COLO668 (cell line): ENCODE results near the gene ASCC3.
"Not testable (repeated sequence)": the region's sequence is repeated elsewhere in the genome, so short reads cannot be mapped to it uniquely, and the experiment has no call there.

Experiments used
- DNase-seq: peaks from one replicate; lab custom pipeline; 2025; ENCODE audit not compliant: unreplicated experiment; lab: John Stamatoyannopoulos, UW

The ASCC3 gene

DNA sequence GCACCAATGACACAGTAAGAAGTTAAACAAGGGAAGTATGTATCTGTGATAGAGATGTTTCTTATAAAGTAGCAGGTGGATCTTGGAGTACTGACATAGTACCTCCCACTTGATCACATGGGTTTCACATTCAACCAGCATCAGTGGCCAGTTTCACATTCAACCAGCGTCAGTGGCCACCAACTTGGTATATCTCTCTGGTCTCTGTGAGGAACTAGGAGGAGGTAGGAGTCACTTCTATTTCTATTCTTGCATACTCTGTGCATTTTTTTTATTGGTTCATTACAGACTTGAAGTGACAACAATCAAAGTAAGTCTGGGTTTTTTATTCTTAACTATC lies 216.1 kb downstream of the ASCC3 start:
- no peak for DNase-seq

DNA sequence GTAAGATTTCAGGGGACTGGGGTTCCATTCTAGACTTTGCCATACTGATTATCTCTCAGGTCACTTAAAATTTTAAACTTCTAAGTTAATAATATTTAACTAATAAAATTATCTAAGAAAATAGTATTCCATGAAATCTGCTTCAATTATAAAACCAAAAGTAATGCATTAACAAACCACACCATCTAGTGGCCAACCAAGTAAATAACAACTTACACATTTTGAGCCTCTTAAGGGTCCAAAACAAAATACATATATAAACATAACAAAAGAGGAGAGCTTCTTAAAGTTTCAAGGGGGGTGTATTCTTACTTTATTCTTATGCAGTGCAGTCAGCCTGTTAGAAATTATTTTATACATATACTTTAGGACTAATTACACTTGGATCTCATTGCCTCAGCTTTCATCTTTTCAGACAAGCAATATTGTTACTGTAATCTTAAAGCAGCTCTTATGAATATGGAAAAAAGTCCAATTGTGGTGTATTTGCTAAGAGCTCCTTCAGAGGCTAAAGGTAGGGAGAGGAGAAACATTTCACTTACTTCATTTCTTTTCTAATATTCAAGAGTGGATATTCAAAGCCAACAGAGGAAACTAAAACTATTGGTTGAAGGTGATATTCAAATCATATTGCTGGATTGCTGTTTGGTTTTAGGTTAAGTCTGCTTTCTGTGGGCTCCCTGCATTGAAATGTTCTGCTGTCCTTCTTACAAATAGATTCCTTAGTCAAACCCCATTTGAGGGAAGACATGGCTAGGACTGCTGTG lies 216.7 kb downstream of the ASCC3 start:
- DNase-seq: no peak

DNA sequence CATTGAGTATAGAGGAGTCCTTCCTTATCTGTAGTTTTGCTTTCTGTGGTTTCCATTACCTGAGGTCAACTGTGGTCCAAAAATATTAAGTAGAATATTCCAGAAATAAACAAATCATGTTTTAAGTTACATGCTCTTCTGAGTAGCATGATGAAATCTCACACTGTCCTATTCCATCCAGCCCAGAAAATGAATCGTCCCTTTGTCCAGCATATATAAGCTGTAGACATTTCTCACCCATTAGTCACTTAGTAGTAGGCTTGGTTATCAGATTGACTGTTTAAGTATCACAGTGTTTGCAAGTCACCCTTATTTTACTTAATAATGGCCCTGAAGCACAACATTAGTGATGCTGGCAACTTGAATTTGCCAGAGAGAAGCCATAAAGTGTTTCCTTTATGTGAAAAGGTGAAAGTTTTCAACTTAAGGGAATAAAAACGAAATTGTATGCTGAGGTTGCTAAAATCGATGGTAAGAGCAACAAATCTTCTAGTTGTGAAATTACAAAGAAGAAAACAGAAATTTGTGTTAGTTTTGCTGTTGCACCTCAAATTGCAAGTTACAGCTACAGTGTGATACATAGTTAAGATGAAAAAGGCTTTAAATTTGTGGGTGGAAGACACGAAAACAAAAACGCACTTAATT lies 217.8 kb downstream of the ASCC3 start:
- no peak for DNase-seq

DNA sequence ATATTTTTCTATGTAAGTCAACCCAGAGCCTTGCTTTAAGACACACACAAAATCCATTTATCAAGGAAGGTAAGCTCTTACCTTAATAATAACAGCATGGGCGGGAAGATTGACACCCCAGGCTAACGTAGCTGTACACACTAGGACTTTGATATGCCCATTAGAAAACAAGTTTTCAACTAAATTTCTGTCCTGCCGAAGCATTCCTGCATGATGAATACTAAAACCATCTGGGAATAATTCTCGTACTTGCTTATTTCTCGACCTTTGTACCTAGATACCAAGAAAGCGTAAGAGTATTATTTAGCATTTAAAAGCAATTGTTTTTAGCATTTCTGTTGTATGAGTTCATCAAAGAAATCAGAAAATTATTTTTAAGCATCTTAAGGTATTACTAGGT lies 218.9 kb downstream of the ASCC3 start:
- no peak for DNase-seq

DNA sequence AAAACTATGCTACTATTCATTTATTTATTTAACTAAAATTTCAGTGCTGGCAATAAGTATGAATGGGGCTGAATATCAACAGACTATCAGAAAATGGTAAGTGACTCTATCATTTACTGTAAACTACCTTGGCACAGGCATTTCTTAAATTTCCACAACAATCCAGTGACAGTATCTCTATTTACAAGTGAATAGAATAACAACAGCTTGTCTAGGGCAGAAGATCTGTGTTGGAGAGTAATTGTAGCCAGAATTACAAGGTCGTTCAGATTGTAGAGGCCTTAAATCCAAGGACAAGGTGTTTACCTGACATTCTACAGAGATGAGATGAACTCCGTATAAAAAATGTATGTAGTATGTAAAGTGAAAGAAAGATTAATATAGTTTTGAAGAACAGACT lies 222.6 kb downstream of the ASCC3 start:
- DNase-seq: no peak

DNA sequence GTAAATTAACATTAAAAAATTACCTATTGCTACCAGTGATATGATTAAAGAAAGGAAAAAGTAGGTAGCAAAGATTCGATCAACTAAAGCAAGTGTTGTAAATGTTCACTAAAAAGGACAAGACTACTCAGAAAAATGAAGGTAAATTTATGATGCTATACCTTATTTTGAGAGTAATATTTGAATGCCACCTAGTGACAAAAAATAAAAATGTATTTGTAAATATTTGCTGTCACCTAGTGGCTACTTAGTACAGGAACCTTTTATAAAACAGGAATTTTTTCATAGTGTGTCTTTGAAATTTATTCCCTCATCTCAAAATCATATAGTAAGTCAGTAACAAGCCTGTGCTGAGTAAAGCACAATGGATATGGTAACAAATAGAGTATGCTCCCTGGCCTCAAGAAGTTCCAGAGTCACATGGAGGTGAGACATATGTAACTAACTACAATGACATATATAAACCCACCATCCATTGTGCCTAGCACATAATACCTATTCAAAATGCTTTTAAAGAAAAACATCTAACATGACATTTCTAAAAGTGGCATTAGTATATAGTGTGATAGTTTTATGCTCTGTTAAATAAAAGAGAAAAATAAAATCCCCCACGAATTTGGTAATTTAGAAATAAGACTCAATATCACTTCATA lies 223.3 kb downstream of the ASCC3 start:
- DNase-seq: no peak

DNA sequence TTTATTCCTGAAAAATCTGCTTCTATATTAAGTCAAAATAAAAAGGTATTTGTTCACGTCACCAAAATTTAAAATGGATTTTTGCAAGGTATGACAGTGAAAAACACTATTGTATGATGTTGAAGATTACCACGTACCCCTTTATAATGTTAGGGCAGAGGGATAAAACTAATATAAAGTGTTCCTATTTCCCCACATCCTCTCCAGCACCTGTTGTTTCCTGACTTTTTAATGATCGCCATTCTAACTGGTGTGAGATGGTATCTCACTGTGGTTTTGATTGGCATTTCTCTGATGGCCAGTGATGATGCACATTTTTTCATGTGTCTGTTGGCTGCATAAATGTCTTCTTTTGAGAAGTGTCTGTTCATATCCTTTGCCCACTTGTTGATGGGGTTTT lies 240.0 kb downstream of the ASCC3 start:
- DNase-seq: not testable (repeated sequence)

DNA sequence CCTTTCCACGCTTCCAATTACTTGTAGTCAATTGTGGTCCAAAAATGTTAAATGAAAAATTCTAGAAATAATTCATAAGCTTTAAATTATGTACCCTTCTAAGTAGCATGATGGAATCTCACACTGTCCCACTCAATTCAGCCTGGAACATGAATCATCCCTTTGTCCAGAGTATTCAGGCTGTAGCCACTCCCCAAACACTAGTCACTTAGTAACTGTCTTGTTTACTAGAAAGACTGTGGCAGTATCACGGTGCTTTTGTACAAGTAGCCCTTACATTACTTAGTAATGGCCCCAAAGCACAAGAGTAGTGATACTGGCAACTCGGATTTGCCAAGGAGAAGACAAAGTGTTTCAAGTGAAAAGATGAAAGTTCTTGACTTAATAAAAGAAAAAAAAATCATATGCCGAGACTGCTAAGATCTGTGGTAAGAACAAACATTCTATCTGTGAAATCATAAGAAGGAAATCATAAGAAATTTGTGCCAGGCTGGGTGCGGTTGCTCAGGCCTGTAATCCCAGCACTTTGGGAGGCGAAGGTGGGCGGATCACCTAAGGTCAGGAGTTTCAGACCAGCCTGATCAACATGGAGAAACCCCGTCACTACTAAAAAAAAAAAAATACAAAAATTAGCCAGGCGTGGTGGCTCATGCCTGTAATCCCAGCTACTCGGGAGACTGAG lies 247.9 kb downstream of the ASCC3 start:
- no peak for DNase-seq

DNA sequence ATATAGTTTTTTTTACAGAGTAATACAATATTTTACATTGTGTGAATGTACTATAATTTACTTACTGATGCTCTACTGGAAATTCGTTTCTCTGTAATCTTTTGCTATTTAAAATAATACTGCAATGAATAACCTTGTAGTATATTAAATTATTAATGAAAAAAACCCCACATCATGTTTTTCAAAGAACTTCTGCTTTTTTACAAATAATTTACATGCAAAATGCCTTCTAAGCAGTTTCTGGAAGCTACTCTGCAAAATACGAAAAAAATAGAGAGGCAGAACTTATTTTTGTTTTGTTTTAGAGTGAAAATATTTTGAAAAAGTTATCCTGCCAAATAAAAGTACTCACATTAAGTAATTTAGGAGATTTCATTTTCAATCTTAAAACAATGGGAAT lies 250.6 kb downstream of the ASCC3 start:
- DNase-seq: no peak

DNA sequence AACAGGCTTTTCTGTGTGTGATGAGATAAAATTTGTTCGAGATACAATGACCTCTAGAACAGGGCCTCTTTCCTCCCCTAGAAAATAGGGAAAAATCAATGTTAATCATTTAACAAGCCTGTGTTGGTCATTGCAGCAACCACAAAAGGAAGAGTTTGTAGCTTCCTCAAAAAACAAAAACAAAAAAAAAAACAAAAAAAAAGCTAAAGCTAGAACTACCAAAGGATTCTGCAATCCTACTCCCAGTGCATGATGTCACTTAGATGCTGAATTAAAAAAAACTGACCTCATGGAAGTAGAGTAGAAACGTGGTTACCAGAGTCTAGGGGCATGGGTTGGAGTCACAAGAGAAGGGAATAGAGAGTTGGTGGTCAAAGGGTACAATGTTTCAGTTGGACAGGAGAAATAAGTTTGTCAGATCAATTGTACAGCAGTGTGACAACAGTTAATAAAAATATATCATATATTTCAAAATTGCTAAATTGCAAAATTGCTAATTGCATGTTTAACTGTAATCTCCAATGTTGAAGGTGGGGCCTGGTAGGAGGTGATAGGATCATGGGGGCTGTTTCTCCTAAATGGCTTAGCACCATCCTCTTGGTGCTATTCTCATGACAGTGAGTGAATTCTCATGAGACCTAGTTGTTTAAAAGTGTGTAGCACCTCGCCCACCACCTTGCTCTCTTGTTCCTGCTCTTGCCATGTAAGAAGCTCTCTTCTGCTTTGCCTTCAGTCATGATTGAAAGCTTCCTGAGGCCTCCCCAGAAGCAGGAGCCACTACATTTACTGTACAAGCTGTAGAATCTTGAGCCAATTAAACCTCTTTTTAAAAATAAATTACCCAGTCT lies 253.0 kb downstream of the ASCC3 start:
- DNase-seq: no peak

DNA sequence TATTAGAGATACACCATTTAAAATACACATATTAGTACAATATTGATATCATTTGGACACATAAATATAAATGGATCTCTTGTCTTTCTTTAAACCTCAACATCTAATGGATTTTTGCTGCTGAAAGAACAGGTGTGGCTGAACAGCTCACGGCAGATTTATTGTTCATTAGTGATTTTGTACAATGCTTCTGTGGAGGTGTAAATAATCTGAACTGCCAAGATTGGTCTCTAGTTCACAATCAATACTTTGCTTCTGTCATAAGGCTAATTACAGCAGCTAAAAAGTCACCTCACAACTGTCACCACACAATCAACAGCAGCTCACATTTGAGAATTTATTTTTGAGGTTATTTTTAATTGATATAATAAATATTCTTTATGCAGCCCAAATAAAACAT lies 254.4 kb downstream of the ASCC3 start:
- no peak for DNase-seq

DNA sequence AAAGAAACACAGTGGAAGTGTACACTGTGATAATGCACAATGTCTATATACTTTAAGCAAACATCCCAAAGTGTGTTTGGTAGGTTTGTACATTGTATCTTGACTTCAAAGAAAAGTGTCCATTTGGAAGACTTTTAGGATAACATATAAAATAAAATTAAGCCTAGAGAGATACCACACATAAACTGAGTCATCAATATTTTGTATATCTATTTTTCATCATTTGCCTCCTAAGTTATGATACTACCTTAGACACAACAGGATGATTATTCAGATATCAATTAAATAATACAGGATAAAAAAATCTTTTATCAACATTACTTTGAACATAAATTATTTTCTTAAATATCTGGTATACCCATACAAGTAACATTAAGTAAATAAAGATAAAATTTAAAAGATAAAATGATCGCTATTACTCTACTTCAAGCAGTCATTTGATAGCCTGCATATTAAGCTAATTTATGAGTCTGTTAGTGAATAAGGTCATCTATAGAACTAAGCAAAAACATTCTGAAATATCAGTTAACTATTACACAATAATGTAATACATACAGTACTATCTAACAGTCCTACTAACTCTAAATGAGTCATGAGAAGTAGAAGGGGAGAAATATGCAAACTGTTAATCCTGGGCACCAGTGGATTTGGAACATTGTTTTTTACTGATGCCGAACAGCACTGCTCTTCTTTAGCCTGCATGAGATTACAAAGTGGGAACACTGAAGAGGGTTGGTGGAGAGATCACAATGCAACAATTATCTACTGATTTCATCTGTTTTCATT lies 258.0 kb downstream of the ASCC3 start:
- no peak for DNase-seq

DNA sequence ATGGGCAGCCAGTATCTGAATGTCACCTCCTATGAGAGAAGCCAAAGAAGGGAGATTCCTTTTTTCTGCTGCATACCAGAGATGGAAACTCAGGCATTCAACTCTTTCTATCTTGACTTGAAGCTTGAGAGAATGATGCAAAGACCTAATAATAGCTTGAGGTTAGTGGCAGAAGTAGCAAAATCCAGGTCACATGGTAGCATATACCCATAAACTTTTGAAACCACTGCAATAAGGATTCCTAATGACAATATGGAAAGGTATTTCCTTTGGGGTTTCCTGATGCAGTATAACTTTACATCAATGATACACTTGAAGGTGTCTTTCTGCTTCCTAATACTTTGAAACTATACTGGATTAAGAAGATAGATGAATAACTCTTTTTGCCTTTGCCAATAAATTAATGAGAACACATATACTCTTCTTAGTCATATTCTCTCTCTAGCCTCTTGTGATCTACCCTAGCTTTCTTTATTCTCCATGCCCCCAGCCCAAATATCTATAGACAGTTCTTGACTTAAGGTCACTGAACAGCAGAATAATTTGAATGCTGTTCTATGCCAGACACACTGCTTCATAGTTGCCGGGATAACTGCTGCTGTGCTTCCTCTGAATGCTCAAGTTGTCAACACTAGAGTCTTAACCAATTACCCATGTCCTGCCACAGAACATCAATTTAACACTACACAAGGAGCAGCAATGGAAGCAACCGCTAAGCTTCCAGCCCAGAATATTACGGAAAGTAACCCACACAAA lies 260.9 kb downstream of the ASCC3 start:
- no peak for DNase-seq

DNA sequence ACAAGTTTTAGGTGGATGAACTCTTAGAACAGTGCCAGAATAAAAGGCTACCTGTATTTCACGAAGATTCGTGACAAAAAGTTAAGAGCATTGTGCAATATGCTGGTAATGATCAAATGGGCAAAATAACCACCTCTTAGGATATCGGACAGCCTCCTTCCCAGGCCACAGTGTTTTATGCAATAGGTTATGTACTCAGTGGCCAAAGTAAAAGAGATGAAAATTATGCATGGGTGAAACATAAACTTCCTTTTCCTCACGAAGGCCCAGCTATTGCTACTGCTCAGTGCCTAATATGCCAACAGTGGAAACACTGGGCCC lies 262.8 kb downstream of the ASCC3 start:
- no peak for DNase-seq

DNA sequence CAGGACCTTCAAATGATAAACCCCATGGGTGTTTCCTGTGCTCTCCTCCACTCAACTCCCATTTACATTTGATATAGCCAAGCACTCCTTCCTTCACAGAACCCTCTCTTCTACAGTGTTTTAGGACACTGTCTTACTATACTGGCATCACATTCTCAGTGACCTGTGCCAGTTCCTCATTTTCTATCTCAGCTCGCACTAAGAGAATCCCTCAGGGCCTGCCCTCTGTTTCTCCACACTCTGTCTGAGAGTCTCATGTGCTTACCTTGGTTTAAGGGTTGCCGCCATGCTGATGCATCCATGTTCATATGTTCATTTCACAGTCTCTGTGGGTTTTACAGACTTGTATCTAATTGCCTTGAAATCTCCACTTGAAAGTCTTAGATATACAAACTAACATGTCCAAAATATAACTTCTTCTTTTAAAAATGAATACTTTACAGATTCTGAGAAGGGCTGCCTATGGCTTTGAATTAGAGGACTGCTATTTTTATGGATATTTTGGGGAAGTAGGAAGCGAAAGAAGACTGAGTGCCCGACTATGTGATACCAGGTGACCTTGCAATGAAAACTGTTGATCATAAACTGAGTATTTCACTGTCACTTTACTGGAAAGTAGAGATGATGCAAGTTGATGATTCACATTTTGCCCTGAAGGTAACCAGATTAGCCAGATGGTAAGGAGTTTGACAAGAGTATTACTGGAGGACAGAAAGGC lies 263.3 kb downstream of the ASCC3 start:
- DNase-seq: no peak

DNA sequence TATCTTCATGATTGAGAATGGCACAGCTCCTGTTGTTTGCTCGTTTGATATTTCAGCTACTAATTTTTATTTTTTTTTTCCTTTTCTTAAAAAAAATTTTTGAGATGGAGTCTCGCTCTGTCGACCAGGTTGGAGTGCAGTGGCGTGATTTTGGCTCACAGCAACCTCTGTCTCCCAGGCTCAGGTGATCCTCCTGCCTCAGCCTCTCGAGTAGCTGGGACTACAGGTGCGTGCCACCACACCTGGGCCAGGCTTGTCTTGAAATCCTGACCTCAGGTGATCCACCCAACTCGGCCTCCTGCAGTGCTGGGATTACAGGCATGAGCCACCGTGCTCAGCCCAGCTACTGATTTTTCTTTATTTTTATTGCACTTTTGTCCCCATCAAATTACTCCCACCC lies 266.2 kb downstream of the ASCC3 start:
- DNase-seq: no peak

DNA sequence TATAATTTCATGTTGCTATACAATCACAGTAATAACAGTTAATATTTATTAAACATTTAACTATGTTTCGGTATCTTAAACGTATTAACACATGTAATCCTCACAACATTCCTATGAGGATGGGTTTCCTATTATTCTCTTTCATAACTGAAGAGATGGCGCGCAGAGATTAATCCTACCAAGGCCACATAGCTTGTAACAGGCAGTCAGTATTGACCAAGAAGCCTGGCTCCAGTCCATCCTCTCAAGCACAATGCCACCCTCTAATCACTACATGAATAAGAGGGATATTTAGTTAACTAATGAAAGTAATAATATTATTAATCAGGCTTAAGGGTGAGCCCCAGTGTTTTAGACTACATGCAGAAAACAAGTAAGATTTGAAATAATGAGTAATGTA lies 266.7 kb downstream of the ASCC3 start:
- DNase-seq: no peak

DNA sequence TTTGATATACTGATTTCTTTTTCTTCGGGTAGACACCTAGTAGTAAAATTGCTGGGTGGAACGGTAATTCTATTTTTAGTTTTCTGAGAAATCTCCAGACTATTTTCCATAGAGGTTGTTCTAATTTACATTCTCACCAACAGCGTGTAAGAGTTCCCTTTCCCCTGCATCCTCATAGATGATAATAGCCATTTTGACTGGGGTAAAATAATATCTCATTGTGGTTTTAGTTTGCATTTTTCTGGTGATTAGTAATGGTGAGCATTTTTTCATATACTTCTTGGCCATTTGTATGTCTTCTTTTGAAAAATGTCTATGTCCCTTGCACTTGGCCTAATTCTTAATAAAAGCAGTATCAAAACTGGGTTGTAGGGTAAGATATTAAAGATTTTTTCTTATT lies 267.5 kb downstream of the ASCC3 start:
- DNase-seq: no peak

DNA sequence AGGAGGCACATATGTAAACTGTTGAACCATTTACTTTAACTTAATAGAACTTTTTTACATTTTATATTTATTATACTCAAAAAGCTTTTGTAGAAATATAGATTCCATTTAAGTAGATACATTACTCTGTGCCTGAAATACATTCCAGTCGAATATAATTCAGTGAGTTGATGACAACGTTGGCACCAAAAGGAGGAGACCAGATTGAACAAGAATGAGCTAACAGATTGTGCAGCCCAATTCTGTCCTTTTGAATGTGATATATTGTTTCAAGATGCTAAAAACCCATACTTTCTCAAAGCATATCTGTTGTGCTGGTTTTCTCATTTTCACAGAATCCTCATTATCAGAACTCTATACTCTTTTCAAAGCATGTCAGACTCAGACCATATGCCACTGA lies 269.0 kb downstream of the ASCC3 start:
- no peak for DNase-seq
